Peyer's patch (tissue), 4 donors: ENCODE results near the gene IL23A. TPM values are rescaled to one million over a fixed set of nuclear protein-coding genes. Genes with fewer than 3 reads are reported as not detected.

ENCODE experiments used
- DNase-seq, 3 donors: peaks; one replicate each; pipeline ENCODE4 v3.0.0-alpha.2; 2017 to 2019
- H3K27ac ChIP-seq, 4 donors: fragments of 200-600 bp; sonication (generic); one replicate each; pipeline ENCODE4 v1.5.1; 2016 to 2019
- H3K27me3 ChIP-seq, 2 donors: fragments of 200-600 bp; sonication (generic); one replicate each; pipeline ENCODE4 v1.5.1; 2019
- H3K36me3 ChIP-seq, 3 donors: fragments of 200-600 bp; sonication (generic); one replicate each; pipeline ENCODE4 v1.5.1; 2016 to 2019
- H3K4me1 ChIP-seq, 4 donors: fragments of 200-600 bp; sonication (generic); one replicate each; pipeline ENCODE4 v1.5.1; 2016 to 2019
- H3K4me3 ChIP-seq, 4 donors: fragments of 200-600 bp; sonication (generic); 1 replicate in 3 of 4; 2 replicates in 1 of 4; pipeline ENCODE4 v1.5.1; 2016 to 2019; ENCODE audit warnings: mild to moderate bottlenecking in 1 of 4
- H3K9me3 ChIP-seq, 4 donors: fragments of 200-600 bp; sonication (generic); one replicate each; pipeline ENCODE4 v1.5.1; 2016 to 2019; ENCODE audit warnings: mild to moderate bottlenecking in 1 of 4
- CTCF ChIP-seq, 6 experiments: fragments of 450-650 bp in 4 of 6; fragments of 200-600 bp in 2 of 6; sonication (generic) in 1 of 6; IDR thresholded peaks; one replicate each; pipeline ENCODE4 v1.5.1; 2017 to 2019; ENCODE audit warnings: antibody characterized with exemption in 6 of 6, mild to moderate bottlenecking in 3 of 6, moderate library complexity in 1 of 6
- POLR2A ChIP-seq, 2 donors: fragments of 450-650 bp; IDR thresholded peaks; one replicate each; pipeline ENCODE4 v1.5.1; 2017; ENCODE audit warnings: antibody characterized with exemption in 2 of 2, mild to moderate bottlenecking in 2 of 2, moderate library complexity in 2 of 2
- small RNA-seq, 2 donors: library from RNA; depleted of rRNA; stranded (forward); fragments of <200 nt; gene quantifications; one replicate each; pipeline ENCODE3, GENCODE V24; 2016
- total RNA-seq, 4 donors: library from RNA; depleted of rRNA; stranded (reverse); fragments of >200 nt; gene quantifications; one replicate each; pipeline ENCODE4 v1.1.0, GENCODE V29; 2016

The IL23A gene
- total RNA-seq, 4 donors from 2014 or later = 3.1 to 5.8 TPM; not detected in 2

DNA sequence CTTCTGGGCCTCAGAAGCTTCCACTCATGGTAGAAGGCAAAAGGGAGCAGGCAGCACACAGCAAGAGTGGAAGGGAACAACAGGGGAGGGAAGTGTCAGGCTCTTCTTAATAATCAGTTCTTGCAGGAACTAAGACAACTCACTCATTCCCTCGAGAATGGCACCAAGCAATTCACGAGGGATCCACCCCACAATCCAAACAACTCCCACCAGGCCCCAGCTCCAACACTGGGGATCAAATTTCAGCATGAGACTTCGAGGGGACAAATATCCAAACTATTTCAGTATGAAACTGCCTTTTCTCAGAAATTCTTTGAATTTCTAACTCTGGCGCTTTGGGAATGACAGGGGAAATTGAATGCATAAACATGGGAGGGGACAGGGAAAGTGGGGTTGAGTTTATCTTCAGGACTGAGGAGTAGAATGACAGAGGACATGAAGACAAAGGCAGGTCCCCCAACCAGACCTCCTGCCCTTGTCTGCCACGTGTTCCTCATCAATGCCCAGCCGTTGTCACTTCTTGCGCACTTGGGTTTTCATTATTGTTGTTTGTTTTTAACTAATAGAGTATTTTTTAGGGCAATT is 48.6 kb downstream of the IL23A start:
- Histone ChIP-seq H3K36me3 (no peaks in the 10 kb centered on the region), H3K27me3 (no peaks in the 10 kb centered on the region), H3K4me1 (no peaks in the 10 kb centered on the region), H3K9me3 (no peaks in the 10 kb centered on the region), H3K4me3 (no peak overlapping the region), H3K27ac (no peak overlapping the region)
- no peak for DNase-seq
- TF ChIP-seq CTCF (IDR thresholded peaks at IDR 0.05) (no peak), POLR2A (IDR thresholded peaks at IDR 0.05) (no peak)

GRCh38 chr12:56389412-56389811 is 50.7 kb downstream of the IL23A start:
- Histone ChIP-seq H3K36me3 (no peaks in the 10 kb centered on the region), H3K27ac (no peak overlapping the region), H3K4me3 (no peak overlapping the region), H3K27me3 (no peaks in the 10 kb centered on the region), H3K9me3 (no peaks in the 10 kb centered on the region), H3K4me1 (no peaks in the 10 kb centered on the region)
- TF ChIP-seq CTCF (IDR thresholded peaks at IDR 0.05) = no peak
- TF ChIP-seq POLR2A (IDR thresholded peaks at IDR 0.05) = no peak
- DNase-seq = no peak

Small RNA genes lying within 50 kb of the gene (small RNA-seq; reads per million reads assigned to genes)
- 0 reads per million in 2 donors for gene RNU7-40P

Other genes with a start within 250 kb of the IL23A start
- 100 to 1,000 TPM in 1 of 4 donors, 10 to 100 TPM in 3; 34.3 to 221 (median 48.7) TPM for gene PA2G4, start 234.3 kb upstream of the IL23A start, total RNA-seq
- 1,000 to 10,000 TPM; 1,852 to 2,996 (median 2,194) TPM for gene RPL41, start 222.3 kb upstream of the IL23A start, total RNA-seq
- 1 to 10 TPM; 2.0 to 5.5 (median 3.8) TPM for gene ZC3H10, start 220.6 kb upstream of the IL23A start, total RNA-seq
- 10 to 100 TPM; 36.3 to 62.7 (median 53.2) TPM for gene ESYT1, start 210.6 kb upstream of the IL23A start, total RNA-seq
- 10 to 100 TPM; 16.0 to 46.2 (median 21.3) TPM for gene MYL6B, start 186.3 kb upstream of the IL23A start, total RNA-seq
- gene MYL6, start 180.5 kb upstream of the IL23A start, total RNA-seq = 1,000 to 10,000 TPM; 1,247 to 1,872 (median 1,541) TPM
- 100 to 1,000 TPM in 3 of 4 donors, 10 to 100 TPM in 1; 85.6 to 299 (median 139) TPM for gene SMARCC2, start 149.4 kb upstream of the IL23A start, total RNA-seq
- 10 to 100 TPM; 23.8 to 52.0 (median 37.6) TPM for gene RNF41, start 117.0 kb upstream of the IL23A start, total RNA-seq
- 10 to 100 TPM; 15.3 to 25.3 (median 23.5) TPM for gene NABP2, start 114.5 kb upstream of the IL23A start, total RNA-seq
- gene SLC39A5, start 108.8 kb upstream of the IL23A start, total RNA-seq = 100 to 1,000 TPM in 3 of 4 donors, 10 to 100 TPM in 1; 96.6 to 950 (median 626) TPM
- gene ANKRD52, start 80.5 kb upstream of the IL23A start, total RNA-seq = 10 to 100 TPM; 30.5 to 48.7 (median 36.6) TPM
- 10 to 100 TPM in 2 of 4 donors, 1 to 10 TPM in 2; 9.1 to 14.8 (median 11.8) TPM for gene COQ10A, start 71.9 kb upstream of the IL23A start, total RNA-seq
- gene CS, start 38.6 kb upstream of the IL23A start, total RNA-seq = 100 to 1,000 TPM; 184 to 228 (median 203) TPM
- gene CNPY2, start 22.9 kb upstream of the IL23A start, total RNA-seq = 100 to 1,000 TPM in 2 of 4 donors, 10 to 100 TPM in 2; 72.5 to 131 (median 91.0) TPM
- gene PAN2, start 4.9 kb upstream of the IL23A start, total RNA-seq = 100 to 1,000 TPM in 2 of 4 donors, 10 to 100 TPM in 2; 82.5 to 114 (median 95.4) TPM
- 100 to 1,000 TPM; 100 to 355 (median 164) TPM for gene STAT2, start 21.2 kb downstream of the IL23A start, total RNA-seq
- gene APOF, start 24.0 kb downstream of the IL23A start, total RNA-seq = not detected
- 10 to 100 TPM in 1 of 4 donors, 1 to 10 TPM in 3; 4.8 to 47.0 (median 6.0) TPM for gene TIMELESS, start 110.5 kb downstream of the IL23A start, total RNA-seq
- not detected for gene MIP, start 115.8 kb downstream of the IL23A start, total RNA-seq
- 1 to 10 TPM; 1.7 to 5.1 (median 3.7) TPM for gene SPRYD4, start 129.7 kb downstream of the IL23A start, total RNA-seq
- gene GLS2, start 149.3 kb downstream of the IL23A start, total RNA-seq = 1 to 10 TPM; 1.5 to 6.6 (median 2.6) TPM
- 10 to 100 TPM; 10.7 to 22.3 (median 12.5) TPM for gene RBMS2, start 182.9 kb downstream of the IL23A start, total RNA-seq